ENCODE data around the gene TMC1.

- TF ChIP-seq CTCF (IDR thresholded peaks at IDR 0.05; ENCODE audit: low read depth, low read length) (no peak), EZH2phosphoT487 (IDR thresholded peaks at IDR 0.05; ENCODE audit: low read depth) (no peak)
Observed at GRCh38 chr9:72542917-72543316, 21.5 kb downstream of the TMC1 start.

Measured in OCI-LY3 (cell line).